Cerebellar cortex (tissue), 1 donor: ENCODE results near the gene AAK1.
"Not testable (repeated sequence)": the region's sequence is repeated elsewhere in the genome, so short reads cannot be mapped to it uniquely, and the experiment has no call there.

Experiments
- DNase-seq: peaks from one replicate; pipeline ENCODE4 v3.0.0-alpha.2; 2015; ENCODE audit warnings: low spot score

Gene AAK1

GRCh38 chr2:69643602-69644505, at the start of gene AAK1:
Gene AAK1 (minus strand): TSS chr2:69643739. CDS start chr2:69643040, 699 bp downstream.
- DNase-seq, result peak; percentile 91

- no peak for DNase-seq
Measured at GRCh38 chr2:69692424-69692823, 48.9 kb upstream of the AAK1 start.

GRCh38 chr2:69689969-69690368, 46.4 kb upstream of the AAK1 start:
- DNase-seq, result no peak

- DNase-seq, result no peak
Measured at GRCh38 chr2:69689466-69689865, 45.9 kb upstream of the AAK1 start.

- no peak for DNase-seq
Measured at GRCh38 chr2:69687971-69688611, 44.6 kb upstream of the AAK1 start.

GRCh38 chr2:69686813-69687212, 43.3 kb upstream of the AAK1 start:
- DNase-seq, result no peak

- no peak for DNase-seq
Measured at GRCh38 chr2:69685321-69686048, 41.9 kb upstream of the AAK1 start.

- peak; percentile 2 for DNase-seq
Measured at GRCh38 chr2:69683170-69683971, 39.8 kb upstream of the AAK1 start.

GRCh38 chr2:69682525-69682924, 39.0 kb upstream of the AAK1 start:
- no peak for DNase-seq

GRCh38 chr2:69680001-69680675, 36.6 kb upstream of the AAK1 start:
- no peak for DNase-seq

GRCh38 chr2:69677914-69678313, 34.4 kb upstream of the AAK1 start:
- no peak for DNase-seq

GRCh38 chr2:69676146-69676545, 32.6 kb upstream of the AAK1 start:
- DNase-seq, result no peak

- no peak for DNase-seq
Measured at GRCh38 chr2:69674316-69674670, 30.8 kb upstream of the AAK1 start.

- DNase-seq, result not testable (repeated sequence)
Measured at GRCh38 chr2:69673098-69673497, 29.6 kb upstream of the AAK1 start.

GRCh38 chr2:69669666-69670065, 26.1 kb upstream of the AAK1 start:
- no peak for DNase-seq

GRCh38 chr2:69668598-69668997, 25.1 kb upstream of the AAK1 start:
- no peak for DNase-seq

- DNase-seq, result no peak
Measured at GRCh38 chr2:69667805-69668382, 24.4 kb upstream of the AAK1 start.

- no peak for DNase-seq
Measured at GRCh38 chr2:69665152-69665551, 21.6 kb upstream of the AAK1 start.

- no peak for DNase-seq
Measured at GRCh38 chr2:69663860-69664259, 20.3 kb upstream of the AAK1 start.

GRCh38 chr2:69662547-69662946, 19.0 kb upstream of the AAK1 start:
- DNase-seq, result not testable (repeated sequence)

- DNase-seq, result no peak
Measured at GRCh38 chr2:69660637-69661036, 17.1 kb upstream of the AAK1 start.
